HFF-Myc (cell line): Measurements from ENCODE around the gene RPL3.

Experiments
- DNase-seq: peaks from one replicate; pipeline ENCODE4 v3.0.0-alpha.2; 2011; ENCODE audit warnings: low read depth; ENCODE audit errors: extremely low read depth
- H3K4me3 ChIP-seq: replicated peaks from 2 replicates; pipeline ENCODE4 v1.5.1; 2011; ENCODE audit warnings: low read depth, mild to moderate bottlenecking, control low read depth, low read length
- CTCF ChIP-seq: IDR thresholded peaks from 2 replicates; pipeline ENCODE4 v1.5.1; 2012; ENCODE audit warnings: mild to moderate bottlenecking, low read depth, low read length, control low read depth; ENCODE audit errors: missing control alignments

RPL3 gene

GRCh38 chr22:39292561-39293074, 26.8 kb downstream of the RPL3 start:
- DNase-seq: peak; percentile 64

GRCh38 chr22:39292031-39292462, 27.4 kb downstream of the RPL3 start:
- H3K4me3 ChIP-seq: no peak overlapping the region
- no peak for DNase-seq
- no peak for TF ChIP-seq CTCF

More at GRCh38 chr22:39292561-39293074, 26.8 kb downstream of the RPL3 start:
- H3K4me3 ChIP-seq: no peak overlapping the region
- no peak for TF ChIP-seq CTCF

- no peak overlapping the region for H3K4me3 ChIP-seq
- TF ChIP-seq CTCF: no peak
- DNase-seq: no peak
These were observed 27.9 kb downstream of the RPL3 start for GRCh38 chr22:39291523-39291922.

GRCh38 chr22:39290724-39291161, 28.7 kb downstream of the RPL3 start:
- no peak overlapping the region for H3K4me3 ChIP-seq
- no peak for DNase-seq
- TF ChIP-seq CTCF: no peak

- DNase-seq: no peak
- no peak for TF ChIP-seq CTCF
These were observed 29.3 kb downstream of the RPL3 start for GRCh38 chr22:39289975-39290720.

GRCh38 chr22:39289533-39289932, 29.9 kb downstream of the RPL3 start:
- no peak overlapping the region for H3K4me3 ChIP-seq
- no peak for TF ChIP-seq CTCF
- DNase-seq: no peak

More at GRCh38 chr22:39289975-39290720, 29.3 kb downstream of the RPL3 start:
- H3K4me3 ChIP-seq: no peak overlapping the region
